Loucy (cell line): ENCODE measurements around the gene HAO2.

Source experiments
- H2AFZ ChIP-seq: fragments of 200-600 bp; sonication (generic); 2 replicates; pipeline ENCODE4 v1.6.0; 2016; ENCODE audit warnings: antibody characterized with exemption, mild to moderate bottlenecking, low read length, moderate library complexity
- H3F3A ChIP-seq: fragments of 200-600 bp; 2 replicates; pipeline ENCODE4 v1.6.0; 2016; ENCODE audit warnings: antibody characterized with exemption, low read depth, mild to moderate bottlenecking
- H3K27me3 ChIP-seq: fragments of 200-600 bp; sonication (generic); 2 replicates; pipeline ENCODE4 v1.6.1; 2014; ENCODE audit warnings: low read length, mild to moderate bottlenecking; ENCODE audit not compliant: insufficient read depth, poor library complexity, severe bottlenecking
- H3K36me3 ChIP-seq: fragments of 200-600 bp; sonication (generic); 2 replicates; pipeline ENCODE4 v1.6.1; 2016; ENCODE audit warnings: low read length; ENCODE audit not compliant: insufficient read depth
- H3K4me1 ChIP-seq: fragments of 200-600 bp; sonication (generic); 2 replicates; pipeline ENCODE4 v1.5.1; 2014; ENCODE audit warnings: low read length, mild to moderate bottlenecking; ENCODE audit not compliant: insufficient read depth, poor library complexity, severe bottlenecking
- H3K4me2 ChIP-seq: fragments of 200-600 bp; sonication (generic); 2 replicates; pipeline ENCODE4 v1.6.0; 2014; ENCODE audit warnings: antibody characterized with exemption, low read length, low read depth, mild to moderate bottlenecking; ENCODE audit not compliant: poor library complexity, severe bottlenecking
- H3K4me3 ChIP-seq: fragments of 200-600 bp; sonication (generic); 2 replicates; pipeline ENCODE4 v1.5.1; 2014; ENCODE audit warnings: low read length, mild to moderate bottlenecking, mixed read lengths; ENCODE audit not compliant: poor library complexity, severe bottlenecking
- H3K79me2 ChIP-seq: fragments of 200-600 bp; sonication (generic); 2 replicates; pipeline ENCODE4 v1.6.1; 2014; ENCODE audit warnings: low read length; ENCODE audit not compliant: insufficient read depth
- H3K9ac ChIP-seq: fragments of 200-600 bp; sonication (generic); 2 replicates; pipeline ENCODE4 v1.6.0; 2014; ENCODE audit warnings: mild to moderate bottlenecking, low read depth, low read length, moderate library complexity; ENCODE audit not compliant: poor library complexity, severe bottlenecking
- H3K9me2 ChIP-seq: fragments of 200-600 bp; sonication (generic); replicated peaks from 2 replicates; pipeline ENCODE4 v1.6.1; 2016; ENCODE audit warnings: low read depth, low read length, mixed read lengths
- H3K9me3 ChIP-seq: fragments of 200-600 bp; sonication (generic); 2 replicates; pipeline ENCODE4 v1.6.1; 2014; ENCODE audit warnings: mild to moderate bottlenecking, antibody characterized with exemption, low read length, low read depth; ENCODE audit not compliant: insufficient read depth
- H4K20me1 ChIP-seq: fragments of 200-600 bp; sonication (generic); 2 replicates; pipeline ENCODE4 v1.6.0; 2014; ENCODE audit warnings: antibody characterized with exemption, low read length, mild to moderate bottlenecking; ENCODE audit not compliant: insufficient read depth, poor library complexity, severe bottlenecking
- CTCF ChIP-seq: fragments of 200-600 bp; sonication (generic); conservative IDR thresholded peaks from 2 replicates; pipeline ENCODE4 v1.5.1; 2014; ENCODE audit warnings: mild to moderate bottlenecking, antibody characterized with exemption, low read length
- EZH2phosphoT487 ChIP-seq: fragments of 200-600 bp; IDR thresholded peaks from 2 replicates; pipeline ENCODE4 v1.6.1; 2018; ENCODE audit warnings: antibody characterized with exemption, mild to moderate bottlenecking, moderate library complexity, borderline replicate concordance

Gene HAO2

GRCh38 chr1:119414950-119415349, 46.4 kb downstream of the HAO2 start, which contains the start of gene HSD3B2:
Gene HSD3B2 (plus strand): TSS chr1:119415150. CDS start chr1:119415420, 270 bp downstream.
- no peak within 1 kb of the TSS for H2AFZ ChIP-seq
- no peaks in the 10 kb centered on the region for H3K27me3 ChIP-seq
- no peaks in the 10 kb centered on the region for H3K79me2 ChIP-seq
- no peak within 1 kb of the TSS for H3K4me3 ChIP-seq
- no peaks in the 10 kb centered on the region for H3K4me1 ChIP-seq
- no peaks in the 10 kb centered on the region for H3K9me2 ChIP-seq
- TF ChIP-seq CTCF (no peak), EZH2phosphoT487 (no peak)
- no peaks in the 10 kb centered on the region for H3F3A ChIP-seq
- no peaks in the 10 kb centered on the region for H4K20me1 ChIP-seq
- H3K9ac ChIP-seq = no peak within 1 kb of the TSS
- no peak within 1 kb of the TSS for H3K4me2 ChIP-seq
- no peaks in the 10 kb centered on the region for H3K36me3 ChIP-seq
- no peaks in the 10 kb centered on the region for H3K9me3 ChIP-seq

- Histone ChIP-seq H3K36me3 (no peaks in the 10 kb centered on the region), H3K9me3 (no peaks in the 10 kb centered on the region), H3K9ac (no peak overlapping the region), H3K4me2 (no peak overlapping the region), H3K4me1 (no peaks in the 10 kb centered on the region), H3K79me2 (no peaks in the 10 kb centered on the region), H3K27me3 (no peaks in the 10 kb centered on the region), H3K9me2 (no peaks in the 10 kb centered on the region), H3K4me3 (no peak overlapping the region), H3F3A (no peaks in the 10 kb centered on the region), H2AFZ (no peak overlapping the region), H4K20me1 (no peaks in the 10 kb centered on the region)
- no peak for TF ChIP-seq CTCF
- TF ChIP-seq EZH2phosphoT487 = no peak
Observed at GRCh38 chr1:119416006-119416640, 47.5 kb downstream of the HAO2 start.

GRCh38 chr1:119419109-119419508, 50.5 kb downstream of the HAO2 start:
- Histone ChIP-seq H4K20me1 (no peaks in the 10 kb centered on the region), H3K9ac (no peak overlapping the region), H3K9me3 (no peaks in the 10 kb centered on the region), H3K4me3 (no peak overlapping the region), H3K9me2 (no peaks in the 10 kb centered on the region), H3K36me3 (no peaks in the 10 kb centered on the region), H3K4me2 (no peak overlapping the region), H2AFZ (no peak overlapping the region), H3K4me1 (no peaks in the 10 kb centered on the region), H3F3A (no peaks in the 10 kb centered on the region), H3K27me3 (no peaks in the 10 kb centered on the region), H3K79me2 (no peaks in the 10 kb centered on the region)
- no peak for TF ChIP-seq CTCF
- TF ChIP-seq EZH2phosphoT487 = no peak
